ENCODE measurements around the gene COL6A1.
A peak's percentile ranks its signal among the peaks of the same experiment; 100 is the strongest.

Gene COL6A1

GRCh38 chr21:46049890-46050667 lies 68.5 kb downstream of the COL6A1 start:
- DNase-seq (ENCODE audit: low read depth in 2 of 2) = no peak

DNA sequence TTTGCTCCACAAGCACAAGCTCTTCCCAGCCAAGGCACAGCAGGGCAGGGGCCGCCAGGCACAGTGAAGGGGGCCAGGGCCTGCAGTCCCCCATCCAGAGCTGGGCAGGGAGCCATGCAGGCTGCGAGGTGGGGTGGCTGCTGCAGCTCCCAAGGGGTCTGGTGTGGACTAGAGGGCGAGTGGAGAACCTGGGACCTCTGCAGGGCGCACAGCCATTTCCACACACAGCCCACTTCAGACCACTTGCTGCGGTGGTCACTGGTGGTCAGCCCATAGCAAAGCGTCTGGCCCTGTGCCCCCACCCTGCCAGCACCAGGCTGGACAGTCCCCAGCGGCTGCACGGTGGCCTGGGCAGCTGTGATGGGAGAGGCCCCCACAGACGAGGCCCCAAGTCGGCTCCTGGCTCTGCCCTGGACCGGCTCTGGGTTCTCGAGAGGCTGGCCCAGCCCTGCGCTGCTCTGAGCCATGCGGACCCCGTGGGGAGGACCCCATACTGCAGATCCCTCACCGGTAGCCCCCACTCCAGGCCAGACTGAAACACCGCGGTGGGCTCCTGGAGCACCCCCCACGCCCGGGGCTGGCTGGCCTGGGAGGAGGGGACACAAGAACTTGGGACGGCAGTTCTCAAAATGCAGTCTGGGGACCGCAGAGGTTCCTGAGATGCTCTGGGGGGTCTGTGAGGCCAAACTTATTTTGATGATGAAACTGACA lies 69.3 kb downstream of the COL6A1 start:
- no peak for DNase-seq (ENCODE audit: low read depth in 2 of 2)

DNA sequence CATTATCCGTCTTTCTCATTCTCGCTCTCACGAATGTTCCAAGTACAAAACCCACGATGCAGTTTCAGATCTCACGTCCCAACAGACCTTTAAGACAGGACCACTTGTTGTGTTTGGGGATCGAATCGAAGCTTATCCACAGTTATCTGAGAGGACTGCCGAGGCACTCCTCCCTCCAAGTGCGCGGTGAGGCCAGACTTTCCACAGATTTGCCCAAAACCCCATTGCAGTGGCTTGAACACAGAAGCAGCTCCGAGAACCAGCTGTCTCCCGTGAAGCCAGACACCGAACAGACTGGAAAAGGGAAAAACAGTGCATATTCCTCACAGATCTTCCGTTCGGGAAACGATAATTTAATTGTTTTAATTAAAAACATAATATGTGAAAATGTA lies 69.8 kb downstream of the COL6A1 start:
- DNase-seq (ENCODE audit: low read depth in 2 of 2) = no peak

GRCh38 chr21:46051821-46052675 lies 70.5 kb downstream of the COL6A1 start:
- DNase-seq (ENCODE audit: low read depth in 2 of 2) = no peak

- peak; percentile 28 to 46 for DNase-seq (ENCODE audit: low read depth in 2 of 2)
These were observed 71.4 kb downstream of the COL6A1 start for GRCh38 chr21:46052703-46053651.

- no peak for DNase-seq (ENCODE audit: low read depth in 2 of 2)
These were observed 72.5 kb downstream of the COL6A1 start for GRCh38 chr21:46054031-46054430.

DNA sequence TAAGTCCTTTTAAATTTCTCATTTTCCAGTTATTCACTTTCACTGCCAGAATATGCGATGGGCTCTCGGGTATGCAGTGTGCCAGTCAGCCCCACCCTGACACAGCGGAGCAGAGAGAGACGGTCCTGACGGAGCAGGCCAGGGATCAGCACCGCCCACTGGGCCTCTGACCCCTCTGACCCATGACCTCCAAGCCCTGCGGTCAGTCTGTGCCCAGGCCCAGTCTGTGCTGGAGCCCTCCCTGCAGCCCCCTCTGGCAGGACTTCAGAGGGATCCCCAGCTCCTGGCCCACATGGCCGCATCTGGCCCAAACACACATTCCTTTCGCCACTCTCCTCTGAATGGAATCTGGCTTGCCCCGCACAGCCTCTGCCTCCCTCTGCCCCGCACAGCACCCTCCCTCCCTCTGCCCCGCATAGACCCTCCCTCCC lies 72.9 kb downstream of the COL6A1 start:
- DNase-seq (ENCODE audit: low read depth in 2 of 2) = no peak

Data from stimulated activated CD4-positive, alpha-beta T cell treated with anti-CD3 and anti-CD28 coated beads, Interleukin-15, amount 100 ng/mL, for 48 hours (primary cell).